KBM-7 (cell line): ENCODE measurements around the gene CBX8.
"Not testable (repeated sequence)": the region's sequence is repeated elsewhere in the genome, so short reads cannot be mapped to it uniquely, and the experiment has no call there.

Source experiments
- DNase-seq: peaks from one replicate; pipeline ENCODE4 v3.0.0-alpha.2; 2015
- in situ Hi-C: fragments of 300-500 bp; cut with MboI; formaldehyde crosslinking; loops from 2 replicates; pipeline ENCODE4 v1.14.3; 2020; ENCODE audit warnings: low sequenced_read_pairs, low pct_unique_long_range_greater_than_20kb, mixed read lengths

Gene CBX8

DNA sequence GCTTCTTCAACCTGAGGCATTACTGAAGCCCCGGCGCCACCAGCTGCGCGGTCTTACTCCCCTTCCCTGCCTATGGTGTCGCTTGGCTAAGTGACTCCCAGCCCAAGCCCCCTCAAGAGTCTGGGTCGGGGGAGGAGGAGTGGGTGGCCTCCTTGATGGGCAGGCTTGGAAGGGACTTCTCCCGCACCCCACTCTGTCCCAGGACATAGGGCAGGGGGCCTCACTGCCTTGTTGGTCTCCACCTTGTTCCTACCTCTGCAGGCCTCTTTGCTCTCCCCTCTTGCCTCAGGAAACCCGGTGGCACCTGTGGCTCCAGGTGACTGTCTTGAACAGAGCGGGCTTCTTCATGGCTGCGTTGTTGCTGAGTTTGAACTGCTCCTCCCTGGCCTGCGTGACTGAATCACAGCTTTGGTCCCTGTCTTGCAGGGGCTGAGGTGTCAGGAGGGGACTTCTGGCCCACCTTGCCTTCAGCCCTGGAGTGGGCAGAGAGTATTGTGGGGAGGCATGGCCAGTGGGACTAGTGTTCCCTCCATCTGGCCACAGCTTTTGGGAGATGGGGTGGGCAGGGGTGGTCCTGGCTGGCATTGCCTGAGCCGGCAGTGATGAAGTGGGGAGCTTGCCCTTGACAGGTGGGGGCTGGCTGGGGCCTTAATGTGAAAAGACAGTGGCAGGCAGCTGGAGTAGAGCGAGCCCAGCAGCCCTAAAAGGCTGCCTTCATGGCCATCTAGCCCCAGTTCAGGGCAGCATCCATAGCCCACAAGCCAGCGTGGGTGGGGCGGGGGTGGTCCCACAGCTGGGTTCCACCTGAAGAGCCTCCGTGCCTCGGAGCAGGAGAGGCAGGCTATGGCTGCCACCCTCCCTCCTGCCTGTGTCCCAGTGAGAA lies 11.6 kb downstream of the CBX8 start:
- in situ Hi-C loops = no loop called here
- DNase-seq = no peak

DNA sequence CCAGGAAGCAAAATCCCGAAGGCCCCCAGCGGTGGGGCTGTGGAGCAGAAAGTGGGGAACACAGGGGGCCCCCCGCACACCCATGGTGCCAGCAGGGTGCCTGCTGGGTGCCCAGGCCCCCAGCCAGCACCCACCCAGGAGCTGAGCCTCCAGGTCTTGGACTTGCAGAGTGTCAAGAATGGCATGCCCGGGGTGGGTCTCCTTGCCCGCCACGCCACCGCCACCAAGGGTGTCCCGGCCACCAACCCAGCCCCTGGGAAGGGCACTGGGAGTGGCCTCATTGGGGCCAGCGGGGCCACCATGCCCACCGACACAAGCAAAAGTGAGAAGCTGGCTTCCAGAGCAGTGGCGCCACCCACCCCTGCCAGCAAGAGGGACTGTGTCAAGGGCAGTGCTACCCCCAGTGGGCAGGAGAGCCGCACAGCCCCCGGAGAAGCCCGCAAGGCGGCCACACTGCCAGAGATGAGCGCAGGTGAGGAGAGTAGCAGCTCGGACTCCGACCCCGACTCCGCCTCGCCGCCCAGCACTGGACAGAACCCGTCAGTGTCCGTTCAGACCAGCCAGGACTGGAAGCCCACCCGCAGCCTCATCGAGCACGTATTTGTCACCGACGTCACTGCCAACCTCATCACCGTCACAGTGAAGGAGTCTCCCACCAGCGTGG lies 12.4 kb downstream of the CBX8 start:
- in situ Hi-C loops = no loop called here
- no peak for DNase-seq

DNA sequence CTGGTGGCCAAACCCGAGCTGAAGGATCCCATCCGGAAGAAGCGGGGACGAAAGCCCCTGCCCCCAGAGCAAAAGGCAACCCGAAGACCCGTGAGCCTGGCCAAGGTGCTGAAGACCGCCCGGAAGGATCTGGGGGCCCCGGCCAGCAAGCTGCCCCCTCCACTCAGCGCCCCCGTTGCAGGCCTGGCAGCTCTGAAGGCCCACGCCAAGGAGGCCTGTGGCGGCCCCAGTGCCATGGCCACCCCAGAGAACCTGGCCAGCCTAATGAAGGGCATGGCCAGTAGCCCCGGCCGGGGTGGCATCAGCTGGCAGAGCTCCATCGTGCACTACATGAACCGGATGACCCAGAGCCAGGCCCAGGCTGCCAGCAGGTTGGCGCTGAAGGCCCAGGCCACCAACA lies 13.0 kb downstream of the CBX8 start:
- in situ Hi-C loops = no loop called here
- DNase-seq = no peak

DNA sequence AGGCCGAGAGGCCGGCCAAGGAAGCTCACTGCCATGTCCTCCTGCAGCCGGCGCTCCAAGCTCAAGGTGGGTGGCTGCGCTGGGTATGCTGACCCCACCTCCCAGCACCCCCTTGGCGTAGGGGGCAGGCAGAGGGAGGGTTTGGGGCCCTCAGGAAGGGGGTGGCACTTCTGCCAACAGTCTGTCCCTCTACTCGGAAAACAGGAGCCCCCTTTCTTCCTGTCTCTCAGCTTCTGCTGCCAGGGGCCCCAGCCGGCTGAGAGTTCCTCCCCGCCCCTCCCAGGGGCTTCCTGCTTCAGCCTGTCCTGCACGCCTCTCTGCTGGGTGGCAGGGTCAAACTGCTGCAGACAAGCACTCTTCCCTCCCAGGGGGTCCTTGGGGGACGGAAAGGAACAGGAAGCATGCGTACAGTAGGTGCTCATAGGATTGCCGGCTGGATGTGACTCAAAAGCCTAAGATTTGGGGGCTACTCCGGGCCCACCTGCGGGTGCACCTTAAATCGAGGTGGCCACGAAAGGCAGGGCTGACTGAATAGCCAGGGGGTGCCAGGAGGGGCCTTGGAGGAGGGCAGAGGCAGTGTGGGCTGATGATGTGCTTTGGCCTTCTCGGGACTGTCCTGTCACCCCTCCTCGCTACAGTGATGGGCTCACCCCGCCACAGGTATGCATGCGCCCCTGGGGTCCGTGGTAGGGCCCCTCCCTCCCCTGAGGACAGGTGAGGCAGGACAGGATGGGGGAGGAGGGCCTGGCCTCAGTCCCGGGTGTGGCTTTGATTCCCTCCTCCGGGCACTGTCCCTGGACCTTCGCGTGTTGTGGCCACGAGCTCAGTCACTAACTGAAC lies 14.9 kb downstream of the CBX8 start:
- no peak for DNase-seq
- in situ Hi-C loops = no loop called here

DNA sequence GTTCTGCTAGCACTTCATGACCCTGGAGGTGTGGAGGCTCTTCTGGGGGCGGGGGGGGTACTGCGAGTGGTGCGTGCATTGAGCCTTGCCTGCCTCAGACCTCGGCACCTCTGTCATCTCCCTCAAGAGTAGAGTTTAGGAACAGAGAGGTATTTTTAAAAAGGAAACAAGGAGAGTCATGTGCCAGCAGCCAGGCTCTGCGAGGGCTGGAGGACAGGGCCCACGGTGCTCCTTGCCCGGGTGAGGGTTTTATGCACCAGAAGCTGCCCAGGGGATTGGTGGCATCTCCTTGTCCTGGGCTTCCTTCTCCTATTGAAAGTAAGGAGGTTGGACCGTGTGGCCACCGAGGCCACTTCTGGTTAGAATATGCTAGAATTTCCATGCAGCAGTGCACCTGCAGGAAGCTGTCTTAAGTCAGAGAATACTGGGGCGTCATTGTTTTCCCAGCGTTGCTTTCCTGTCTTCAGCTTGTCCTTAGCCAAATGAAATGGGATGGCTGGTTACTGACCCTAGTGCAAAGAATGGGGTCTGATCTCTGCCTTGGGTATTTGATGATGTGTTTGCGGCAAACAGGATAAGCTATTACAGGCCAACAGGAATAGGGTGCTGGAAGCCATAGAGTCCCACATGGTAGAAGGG lies 15.7 kb downstream of the CBX8 start:
- in situ Hi-C loops = no loop called here
- DNase-seq = no peak

DNA sequence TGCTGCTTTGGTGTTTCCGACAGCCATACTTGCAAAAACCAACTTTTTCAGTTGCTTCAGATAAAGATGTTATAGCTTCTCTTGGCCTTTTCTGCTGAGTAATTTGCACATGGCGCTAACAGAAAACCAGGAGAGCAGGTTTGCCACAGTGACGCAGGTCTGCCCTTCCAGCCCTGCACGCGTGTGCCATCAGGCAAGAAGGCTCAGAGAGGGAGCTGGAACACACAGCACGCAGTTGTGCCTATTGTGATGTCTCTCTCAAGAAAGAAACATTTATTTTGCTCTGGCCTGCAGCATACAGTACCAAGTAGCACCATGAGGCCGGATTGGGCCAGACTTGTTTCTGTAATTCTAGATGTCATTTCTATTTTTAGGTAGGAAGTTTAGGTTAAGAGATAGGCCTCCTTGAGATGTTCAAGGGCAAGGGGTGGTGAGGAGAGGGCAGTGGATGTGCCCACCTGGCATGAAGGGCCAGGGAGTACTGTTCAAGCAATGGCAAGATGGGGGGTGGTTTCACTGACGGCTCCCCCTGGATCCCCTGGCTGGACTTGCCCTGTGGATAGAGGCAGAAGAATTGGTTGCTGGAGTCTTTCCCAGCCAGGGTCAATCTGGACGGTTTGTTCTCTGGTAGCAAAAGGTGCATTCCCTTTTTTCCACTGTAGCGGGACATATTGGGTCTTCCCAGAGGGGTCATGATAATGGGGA lies 17.1 kb downstream of the CBX8 start:
- DNase-seq = no peak

DNA sequence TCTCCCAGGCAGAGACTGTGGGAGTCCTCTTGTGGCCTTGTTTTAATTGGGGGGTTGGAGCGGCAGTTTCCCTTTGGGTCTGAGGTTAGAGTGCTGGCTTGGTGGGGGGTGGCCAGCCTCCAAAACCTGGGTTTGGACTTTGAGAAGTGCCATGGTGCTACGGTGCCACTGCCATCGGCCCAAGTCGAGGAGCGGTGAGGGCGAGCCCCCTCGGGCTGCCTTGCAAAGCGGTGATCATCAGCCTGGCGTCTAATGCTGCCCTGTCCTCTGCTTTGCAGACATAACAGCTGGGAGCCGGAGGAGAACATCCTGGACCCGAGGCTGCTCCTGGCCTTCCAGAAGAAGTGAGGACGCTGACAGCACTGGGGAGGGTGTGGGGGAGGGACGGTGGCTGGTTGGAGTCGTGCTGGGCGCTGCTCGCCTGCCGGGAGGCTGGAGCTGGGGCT lies 17.8 kb downstream of the CBX8 start:
- in situ Hi-C loops = no loop called here

More for the DNA sequence above, 17.1 kb downstream of the CBX8 start:
- in situ Hi-C loops = no loop called here

DNA sequence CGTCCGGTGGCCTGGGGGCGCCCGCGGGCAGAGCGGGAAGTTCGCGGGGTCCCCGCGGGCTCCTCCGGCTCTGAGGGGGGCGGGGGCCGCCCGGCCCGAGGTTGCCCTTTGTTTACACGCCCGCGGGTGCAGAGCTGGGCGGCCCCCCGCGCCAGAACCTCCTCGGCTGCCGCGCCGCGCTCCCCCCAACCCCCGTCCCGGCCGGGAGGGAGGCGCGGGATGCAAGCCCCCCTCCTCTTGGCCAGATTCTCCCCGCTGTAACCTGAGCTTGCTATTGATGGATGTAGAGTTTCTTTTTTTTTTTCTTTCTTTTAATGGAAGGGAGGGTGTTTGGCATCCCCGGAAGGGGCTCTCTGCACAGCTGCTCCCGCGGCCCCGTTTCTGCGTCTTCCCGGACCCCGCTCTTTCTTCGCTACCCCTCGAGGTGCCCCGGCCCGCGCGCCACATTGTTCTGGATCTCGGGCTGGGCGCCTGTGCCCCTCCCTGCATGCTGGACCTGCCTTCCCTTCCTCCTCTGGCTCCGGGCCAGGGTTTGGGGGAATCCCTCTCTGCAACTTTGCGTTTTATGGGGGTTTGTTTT lies 18.3 kb downstream of the CBX8 start:
- DNase-seq = peak; percentile 55
- in situ Hi-C loops = no loop called here

More for the DNA sequence above, 17.8 kb downstream of the CBX8 start:
- no peak for DNase-seq

DNA sequence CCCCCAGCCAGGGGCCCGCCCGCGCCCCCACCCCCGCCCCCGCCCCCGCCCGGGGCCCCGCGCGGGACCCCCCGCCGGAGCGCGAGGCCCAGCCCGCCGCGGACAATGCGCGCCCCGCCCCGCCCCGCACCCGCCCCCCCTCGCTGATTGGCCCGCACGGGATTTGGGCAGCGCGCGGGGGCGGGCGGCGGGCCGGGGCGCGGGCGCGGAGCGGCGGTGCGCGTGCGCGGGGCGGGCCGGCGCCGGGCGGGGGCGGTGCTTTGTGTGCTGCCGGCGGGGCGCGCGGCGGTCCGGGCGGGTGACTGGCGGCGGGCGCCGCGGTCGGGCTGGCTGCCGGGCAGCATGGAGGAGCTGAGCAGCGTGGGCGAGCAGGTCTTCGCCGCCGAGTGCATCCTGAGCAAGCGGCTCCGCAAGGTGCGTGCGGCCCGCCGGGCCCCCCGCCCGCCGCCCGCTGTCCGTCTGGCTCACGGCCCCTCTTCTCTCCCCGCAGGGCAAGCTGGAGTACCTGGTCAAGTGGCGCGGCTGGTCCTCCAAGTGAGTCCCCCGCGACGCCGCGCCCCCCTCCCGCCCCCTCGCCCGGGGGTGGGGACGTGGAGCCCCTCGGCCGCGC lies 18.9 kb downstream of the CBX8 start, which contains the start of gene CBX2:
Gene CBX2 (plus strand): TSS at position 255 of the 610 bp plus-strand sequence. CDS start 88 bp downstream, at position 343.
- in situ Hi-C loops = no loop called here
- DNase-seq = peak; percentile 46

DNA sequence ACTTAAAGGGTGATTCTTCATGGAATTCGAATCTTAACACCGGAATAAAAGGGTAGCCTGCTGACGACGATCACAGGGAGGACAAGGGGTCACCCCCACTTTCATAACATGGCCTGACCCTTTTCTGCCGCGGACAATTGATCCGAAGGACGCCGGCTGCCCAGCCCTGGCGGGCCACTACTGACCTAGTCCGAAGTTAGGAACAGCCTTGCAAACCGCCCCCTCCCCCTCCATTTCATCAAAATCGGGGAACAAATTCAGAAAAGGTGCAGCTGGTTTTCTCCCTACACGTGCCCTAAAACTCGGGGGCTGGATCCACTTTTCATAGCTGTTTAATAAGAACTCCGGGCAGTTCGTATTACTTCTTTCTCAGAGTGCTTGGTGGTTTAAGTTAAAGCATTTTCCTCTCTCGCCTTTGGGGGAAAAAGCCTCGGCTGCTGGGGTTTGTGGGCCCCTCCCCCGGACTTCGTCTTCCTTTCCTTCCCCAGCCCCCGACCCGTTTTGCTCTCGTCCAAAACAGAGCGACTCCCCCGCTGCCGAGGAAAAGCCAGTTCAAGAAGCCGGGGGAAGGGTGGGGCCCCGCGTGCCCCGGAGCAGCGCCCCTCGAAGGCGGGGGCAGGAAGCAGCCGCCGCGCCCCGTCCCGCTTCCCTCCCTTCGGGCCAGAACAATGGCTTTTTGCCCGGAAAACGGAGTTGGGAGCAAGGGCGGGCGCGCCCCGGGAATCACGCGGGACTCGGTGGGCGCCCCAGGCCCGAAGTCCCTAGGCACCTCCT lies 19.6 kb downstream of the CBX8 start:
- peak; percentile 74 for DNase-seq
- in situ Hi-C loops = no loop called here

DNA sequence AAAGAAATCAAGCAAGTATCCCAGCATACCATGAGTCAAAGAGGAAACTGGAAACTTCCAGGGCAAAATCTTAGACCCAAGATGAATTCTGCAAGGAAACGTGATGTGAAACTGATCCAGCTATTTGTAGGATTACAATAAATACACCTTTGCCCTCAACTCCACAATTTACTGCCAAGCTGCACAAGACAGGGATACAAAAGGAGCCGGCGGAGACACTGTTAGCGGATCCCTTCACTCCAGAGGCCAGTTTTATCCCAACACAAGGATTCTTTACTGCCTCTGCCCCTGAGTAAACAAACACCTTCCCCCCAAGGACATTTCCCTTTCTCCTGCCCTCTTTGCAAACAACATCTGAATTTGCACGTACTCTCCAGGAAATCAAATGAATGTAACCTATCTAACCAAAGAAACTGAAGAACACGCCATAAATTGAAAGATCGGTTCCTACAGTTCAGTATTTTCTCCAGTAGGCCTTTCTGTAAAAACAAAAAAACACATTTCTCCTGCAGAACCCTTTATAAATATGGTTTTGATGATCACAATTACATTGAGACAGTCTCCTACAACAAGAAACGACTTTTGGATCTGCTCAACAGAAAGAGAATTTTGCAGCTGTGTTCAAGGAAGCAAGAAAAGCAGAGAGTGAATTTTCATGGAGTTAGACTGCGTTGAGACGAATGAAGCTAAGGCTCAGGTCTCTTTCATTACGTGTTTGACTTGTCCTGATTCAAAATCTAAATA lies 20.3 kb downstream of the CBX8 start:
- no peak for DNase-seq
- in situ Hi-C loops = no loop called here

DNA sequence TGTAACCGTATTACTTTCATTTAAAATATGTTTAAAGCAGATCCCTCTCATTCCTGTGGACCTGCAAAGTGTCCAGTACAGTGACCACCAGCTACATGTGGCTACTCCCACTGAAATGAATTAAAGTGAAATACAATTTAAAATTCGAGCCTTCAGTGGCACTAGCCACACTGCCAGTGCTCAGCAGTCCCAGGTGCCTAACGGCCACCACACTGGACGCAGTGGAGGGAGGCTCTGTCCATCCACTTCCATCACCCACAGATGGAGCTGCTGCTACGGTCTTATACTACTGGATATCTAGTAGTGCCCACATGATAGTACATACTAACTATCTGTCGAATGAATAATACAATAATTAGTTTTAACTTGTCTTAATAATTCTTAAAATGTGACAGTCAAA lies 21.2 kb downstream of the CBX8 start:
- no peak for DNase-seq
- in situ Hi-C loops = no loop called here

DNA sequence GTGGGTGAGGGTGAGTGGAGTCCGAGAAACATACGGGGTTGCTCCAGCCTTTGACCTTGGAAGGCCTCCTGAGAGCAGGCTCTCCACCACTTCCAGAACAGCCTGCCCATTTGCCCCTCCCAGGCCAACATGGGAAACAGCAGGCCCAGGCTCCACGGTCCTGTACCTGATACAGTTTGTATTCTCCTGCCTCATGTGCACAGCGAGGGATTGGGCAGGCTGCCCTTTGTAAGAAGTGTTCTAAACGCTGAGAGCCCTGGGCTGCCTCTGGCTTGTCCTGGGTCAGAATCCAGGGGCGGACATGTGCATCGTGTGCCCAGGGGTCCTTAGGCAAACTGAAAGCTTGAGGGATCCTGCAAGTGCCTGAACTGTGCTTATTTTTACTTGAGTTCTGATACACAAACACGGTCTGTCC lies 22.3 kb downstream of the CBX8 start:
- no peak for DNase-seq
- in situ Hi-C loops = no loop called here

DNA sequence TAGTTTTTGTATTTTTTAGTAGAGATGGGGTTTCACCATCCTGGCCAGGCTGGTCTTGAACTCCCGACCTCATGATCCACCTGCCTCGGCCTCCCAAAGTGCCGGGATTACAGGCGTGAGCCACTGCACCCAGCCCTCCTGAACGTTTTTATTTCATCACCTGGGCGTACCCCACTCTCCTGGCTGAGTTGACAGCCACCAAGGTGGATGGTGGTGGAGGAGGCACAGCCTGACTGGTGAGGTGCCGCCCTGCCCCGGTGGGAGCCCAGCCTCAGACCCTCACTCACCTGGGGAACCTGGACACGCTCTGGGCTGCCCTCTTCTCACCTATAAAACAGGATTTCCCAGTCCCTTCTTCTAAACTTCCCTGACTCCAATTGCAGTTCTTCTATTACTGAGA lies 24.2 kb downstream of the CBX8 start:
- DNase-seq, in situ Hi-C loops: not testable (repeated sequence)

DNA sequence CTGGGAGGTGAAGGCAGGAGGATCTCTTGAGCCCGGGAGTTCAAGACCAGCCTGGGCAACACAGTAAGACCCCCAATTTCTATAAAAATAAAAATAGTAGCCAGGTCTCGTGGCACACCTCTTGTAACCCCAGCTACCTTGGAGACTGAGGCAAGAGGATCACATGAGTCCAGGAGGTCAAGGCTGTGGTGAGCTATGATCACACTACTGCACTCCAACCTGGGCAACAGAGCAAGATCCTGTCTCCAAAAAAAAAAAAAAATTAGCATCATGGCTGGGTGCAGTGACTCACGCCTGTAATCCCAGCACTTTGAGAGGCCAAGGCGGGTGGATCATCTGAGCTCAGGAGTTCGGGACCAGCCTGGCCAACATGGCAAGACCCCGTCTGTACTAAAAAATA lies 25.6 kb downstream of the CBX8 start:
- in situ Hi-C loops = no loop called here
- no peak for DNase-seq
